WTC11 (cell line): ENCODE measurements around the gene AKAP13. TPM values are rescaled to one million over a fixed set of nuclear protein-coding genes. Genes with fewer than 3 reads are reported as not detected.

ENCODE experiments used
- ATAC-seq: fragments of 200-7000 bp; cut with Tn5 transposase; 2 replicates; pipeline ENCODE4 v1.10.0; 2021; ENCODE audit warnings: mild to moderate bottlenecking, moderate library complexity
- CTCF ChIA-PET: fragments of 300-600 bp; sonication (Branson Sonifier 250); formaldehyde crosslinking; loops from one replicate; lab custom pipeline; 2021; ENCODE audit warnings: antibody characterized with exemption; lab: Charles Lee
- POLR2A ChIA-PET: fragments of 350-600 bp; sonication (Branson Sonifier 250); formaldehyde crosslinking; loops from one replicate; lab custom pipeline; 2021; ENCODE audit warnings: antibody characterized with exemption; lab: Charles Lee
- DNase-seq: peaks from one replicate; pipeline ENCODE4 v3.0.0; 2021; ENCODE audit warnings: low spot score
- H3K27ac Mint-ChIP-seq: 2 replicates; pipeline ENCODE4 v1.8.0; 2021; ENCODE audit warnings: mixed read lengths
- H3K27me3 Mint-ChIP-seq: 2 replicates; pipeline ENCODE4 v1.8.0; 2021; ENCODE audit warnings: low read depth, mild to moderate bottlenecking, moderate library complexity, mixed read lengths
- H3K36me3 Mint-ChIP-seq: 2 replicates; pipeline ENCODE4 v1.8.0; 2021; ENCODE audit warnings: mixed read lengths
- H3K4me1 Mint-ChIP-seq: 2 replicates; pipeline ENCODE4 v1.8.0; 2022; ENCODE audit warnings: mixed read lengths
- H3K4me3 Mint-ChIP-seq: 2 replicates; pipeline ENCODE4 v1.8.0; 2021; ENCODE audit warnings: mild to moderate bottlenecking, moderate library complexity, mixed read lengths
- H3K9me3 Mint-ChIP-seq: 2 replicates; pipeline ENCODE4 v1.8.0; 2021; ENCODE audit warnings: mixed read lengths
- ATF1 ChIP-seq: sonication (generic); formaldehyde crosslinking; IDR thresholded peaks from 2 replicates; pipeline ENCODE4 v1.8.1; 2023; ENCODE audit warnings: mild to moderate bottlenecking, moderate library complexity, missing genetic modification reagents
- E2F4 ChIP-seq: sonication (generic); formaldehyde crosslinking; IDR thresholded peaks from 2 replicates; pipeline ENCODE4 v1.8.1; 2022; ENCODE audit warnings: low read depth, mild to moderate bottlenecking, moderate library complexity, missing genetic modification reagents, borderline replicate concordance
- IRF2 ChIP-seq: sonication (generic); formaldehyde crosslinking; IDR thresholded peaks from 2 replicates; pipeline ENCODE4 v1.8.0; 2022; ENCODE audit warnings: low read depth, missing genetic modification reagents, borderline replicate concordance
- PRDM15 ChIP-seq: sonication (generic); formaldehyde crosslinking; IDR thresholded peaks from 2 replicates; pipeline ENCODE4 v1.8.0; 2022; ENCODE audit warnings: missing genetic modification reagents
- PRRX2 ChIP-seq: fragments of 250-450 bp; sonication (Bioruptor Pico); IDR thresholded peaks from 2 replicates; pipeline ENCODE4 v1.8.0; 2021; ENCODE audit warnings: mild to moderate bottlenecking
- SOX15 ChIP-seq: fragments of 250-450 bp; sonication (Bioruptor Pico); IDR thresholded peaks from 2 replicates; pipeline ENCODE4 v1.9.0; 2021; ENCODE audit warnings: mild to moderate bottlenecking
- total RNA-seq: library from RNA; stranded (reverse); gene quantifications from 3 replicates; pipeline ENCODE4 v1.2.3, GENCODE V29; 2021
- TF ChIP-seq, protein P1 (sequence below): fragments of 250-450 bp; sonication (Bioruptor Pico); IDR thresholded peaks from 2 replicates; pipeline ENCODE4 v1.9.0; 2021; ENCODE audit warnings: moderate library complexity, mild to moderate bottlenecking, inconsistent platforms, borderline replicate concordance
- TF ChIP-seq, protein P2 (sequence below): sonication (generic); formaldehyde crosslinking; IDR thresholded peaks from 2 replicates; pipeline ENCODE4 v1.8.0; 2022; ENCODE audit warnings: mild to moderate bottlenecking, missing genetic modification reagents
- TF ChIP-seq, protein P3 (sequence below): sonication (generic); formaldehyde crosslinking; IDR thresholded peaks from 2 replicates; pipeline ENCODE4 v1.8.0; 2023; ENCODE audit warnings: missing genetic modification reagents, mild to moderate bottlenecking, borderline replicate concordance
- TF ChIP-seq, protein P4 (sequence below): sonication (generic); formaldehyde crosslinking; IDR thresholded peaks from 2 replicates; pipeline ENCODE4 v1.8.1; 2023; ENCODE audit warnings: mild to moderate bottlenecking, missing genetic modification reagents
- TF ChIP-seq, protein P5 (sequence below): sonication (generic); formaldehyde crosslinking; IDR thresholded peaks from 2 replicates; pipeline ENCODE4 v1.8.0; 2022; ENCODE audit warnings: mild to moderate bottlenecking, missing genetic modification reagents
- TF ChIP-seq, protein P6 (sequence below): sonication (generic); formaldehyde crosslinking; IDR thresholded peaks from 2 replicates; pipeline ENCODE4 v1.8.1; 2022; ENCODE audit warnings: low read depth, missing genetic modification reagents, borderline replicate concordance

AKAP13 gene
- total RNA-seq, 1 experiment from 2014 or later, result 50.3 TPM

DNA sequence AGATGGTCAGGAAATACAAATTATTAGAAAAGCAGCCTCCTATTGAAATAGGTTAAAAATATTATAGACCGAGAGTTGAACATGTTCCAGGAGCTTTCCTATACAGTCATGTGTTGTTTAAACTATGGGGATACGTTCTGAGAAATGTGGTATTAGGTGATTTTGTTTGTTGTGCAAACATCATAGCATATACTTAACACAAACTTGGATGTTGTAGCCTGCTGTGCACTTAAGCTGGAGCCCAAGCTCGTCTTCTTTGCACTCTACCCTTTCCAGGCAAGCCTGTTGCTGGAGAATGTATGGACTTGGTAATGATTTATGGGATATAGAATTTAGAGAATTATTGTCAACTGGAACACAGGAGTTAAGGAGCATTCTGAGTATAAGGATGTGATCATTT, 140.2 kb downstream of the AKAP13 start:
- Mint-ChIP-seq H3K9me3 (no peaks in the 10 kb centered on the region; the same call in 1 of the 2 replicates), H3K27me3 (no peaks in the 10 kb centered on the region), H3K4me1 (peaks cover 26% of the 10 kb centered on the region), H3K36me3 (peaks cover 2% of the 10 kb centered on the region; the same call in 1 of the 2 replicates), H3K4me3 (no peak overlapping the region), H3K27ac (no peak overlapping the region)
- CTCF ChIA-PET, result no interaction called here
- no peak for ATAC-seq
- no peak for DNase-seq
- TF ChIP-seq, protein P1, sequence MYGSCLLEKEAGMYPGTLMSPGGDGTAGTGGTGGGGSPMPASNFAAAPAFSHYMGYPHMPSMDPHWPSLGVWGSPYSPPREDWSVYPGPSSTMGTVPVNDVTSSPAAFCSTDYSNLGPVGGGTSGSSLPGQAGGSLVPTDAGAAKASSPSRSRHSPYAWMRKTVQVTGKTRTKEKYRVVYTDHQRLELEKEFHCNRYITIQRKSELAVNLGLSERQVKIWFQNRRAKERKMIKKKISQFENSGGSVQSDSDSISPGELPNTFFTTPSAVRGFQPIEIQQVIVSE, result no peak
- TF ChIP-seq PRDM15 (CRISPR knock-in tag), result no peak
- TF ChIP-seq, protein P2, sequence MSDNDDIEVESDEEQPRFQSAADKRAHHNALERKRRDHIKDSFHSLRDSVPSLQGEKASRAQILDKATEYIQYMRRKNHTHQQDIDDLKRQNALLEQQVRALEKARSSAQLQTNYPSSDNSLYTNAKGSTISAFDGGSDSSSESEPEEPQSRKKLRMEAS, result no peak
- no peak for TF ChIP-seq IRF2 (CRISPR knock-in tag)
- no peak for TF ChIP-seq SOX15
- TF ChIP-seq, protein P3, sequence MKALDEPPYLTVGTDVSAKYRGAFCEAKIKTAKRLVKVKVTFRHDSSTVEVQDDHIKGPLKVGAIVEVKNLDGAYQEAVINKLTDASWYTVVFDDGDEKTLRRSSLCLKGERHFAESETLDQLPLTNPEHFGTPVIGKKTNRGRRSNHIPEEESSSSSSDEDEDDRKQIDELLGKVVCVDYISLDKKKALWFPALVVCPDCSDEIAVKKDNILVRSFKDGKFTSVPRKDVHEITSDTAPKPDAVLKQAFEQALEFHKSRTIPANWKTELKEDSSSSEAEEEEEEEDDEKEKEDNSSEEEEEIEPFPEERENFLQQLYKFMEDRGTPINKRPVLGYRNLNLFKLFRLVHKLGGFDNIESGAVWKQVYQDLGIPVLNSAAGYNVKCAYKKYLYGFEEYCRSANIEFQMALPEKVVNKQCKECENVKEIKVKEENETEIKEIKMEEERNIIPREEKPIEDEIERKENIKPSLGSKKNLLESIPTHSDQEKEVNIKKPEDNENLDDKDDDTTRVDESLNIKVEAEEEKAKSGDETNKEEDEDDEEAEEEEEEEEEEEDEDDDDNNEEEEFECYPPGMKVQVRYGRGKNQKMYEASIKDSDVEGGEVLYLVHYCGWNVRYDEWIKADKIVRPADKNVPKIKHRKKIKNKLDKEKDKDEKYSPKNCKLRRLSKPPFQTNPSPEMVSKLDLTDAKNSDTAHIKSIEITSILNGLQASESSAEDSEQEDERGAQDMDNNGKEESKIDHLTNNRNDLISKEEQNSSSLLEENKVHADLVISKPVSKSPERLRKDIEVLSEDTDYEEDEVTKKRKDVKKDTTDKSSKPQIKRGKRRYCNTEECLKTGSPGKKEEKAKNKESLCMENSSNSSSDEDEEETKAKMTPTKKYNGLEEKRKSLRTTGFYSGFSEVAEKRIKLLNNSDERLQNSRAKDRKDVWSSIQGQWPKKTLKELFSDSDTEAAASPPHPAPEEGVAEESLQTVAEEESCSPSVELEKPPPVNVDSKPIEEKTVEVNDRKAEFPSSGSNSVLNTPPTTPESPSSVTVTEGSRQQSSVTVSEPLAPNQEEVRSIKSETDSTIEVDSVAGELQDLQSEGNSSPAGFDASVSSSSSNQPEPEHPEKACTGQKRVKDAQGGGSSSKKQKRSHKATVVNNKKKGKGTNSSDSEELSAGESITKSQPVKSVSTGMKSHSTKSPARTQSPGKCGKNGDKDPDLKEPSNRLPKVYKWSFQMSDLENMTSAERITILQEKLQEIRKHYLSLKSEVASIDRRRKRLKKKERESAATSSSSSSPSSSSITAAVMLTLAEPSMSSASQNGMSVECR (CRISPR knock-in tag), result no peak
- TF ChIP-seq, protein P4, sequence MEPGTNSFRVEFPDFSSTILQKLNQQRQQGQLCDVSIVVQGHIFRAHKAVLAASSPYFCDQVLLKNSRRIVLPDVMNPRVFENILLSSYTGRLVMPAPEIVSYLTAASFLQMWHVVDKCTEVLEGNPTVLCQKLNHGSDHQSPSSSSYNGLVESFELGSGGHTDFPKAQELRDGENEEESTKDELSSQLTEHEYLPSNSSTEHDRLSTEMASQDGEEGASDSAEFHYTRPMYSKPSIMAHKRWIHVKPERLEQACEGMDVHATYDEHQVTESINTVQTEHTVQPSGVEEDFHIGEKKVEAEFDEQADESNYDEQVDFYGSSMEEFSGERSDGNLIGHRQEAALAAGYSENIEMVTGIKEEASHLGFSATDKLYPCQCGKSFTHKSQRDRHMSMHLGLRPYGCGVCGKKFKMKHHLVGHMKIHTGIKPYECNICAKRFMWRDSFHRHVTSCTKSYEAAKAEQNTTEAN (CRISPR knock-in tag), result no peak
- TF ChIP-seq ATF1, result no peak
- TF ChIP-seq, protein P5, sequence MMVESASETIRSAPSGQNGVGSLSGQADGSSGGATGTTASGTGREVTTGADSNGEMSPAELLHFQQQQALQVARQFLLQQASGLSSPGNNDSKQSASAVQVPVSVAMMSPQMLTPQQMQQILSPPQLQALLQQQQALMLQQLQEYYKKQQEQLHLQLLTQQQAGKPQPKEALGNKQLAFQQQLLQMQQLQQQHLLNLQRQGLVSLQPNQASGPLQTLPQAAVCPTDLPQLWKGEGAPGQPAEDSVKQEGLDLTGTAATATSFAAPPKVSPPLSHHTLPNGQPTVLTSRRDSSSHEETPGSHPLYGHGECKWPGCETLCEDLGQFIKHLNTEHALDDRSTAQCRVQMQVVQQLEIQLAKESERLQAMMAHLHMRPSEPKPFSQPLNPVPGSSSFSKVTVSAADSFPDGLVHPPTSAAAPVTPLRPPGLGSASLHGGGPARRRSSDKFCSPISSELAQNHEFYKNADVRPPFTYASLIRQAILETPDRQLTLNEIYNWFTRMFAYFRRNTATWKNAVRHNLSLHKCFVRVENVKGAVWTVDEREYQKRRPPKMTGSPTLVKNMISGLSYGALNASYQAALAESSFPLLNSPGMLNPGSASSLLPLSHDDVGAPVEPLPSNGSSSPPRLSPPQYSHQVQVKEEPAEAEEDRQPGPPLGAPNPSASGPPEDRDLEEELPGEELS (CRISPR knock-in tag), result no peak
- TF ChIP-seq E2F4 (CRISPR knock-in tag), result no peak
- TF ChIP-seq, protein P6, sequence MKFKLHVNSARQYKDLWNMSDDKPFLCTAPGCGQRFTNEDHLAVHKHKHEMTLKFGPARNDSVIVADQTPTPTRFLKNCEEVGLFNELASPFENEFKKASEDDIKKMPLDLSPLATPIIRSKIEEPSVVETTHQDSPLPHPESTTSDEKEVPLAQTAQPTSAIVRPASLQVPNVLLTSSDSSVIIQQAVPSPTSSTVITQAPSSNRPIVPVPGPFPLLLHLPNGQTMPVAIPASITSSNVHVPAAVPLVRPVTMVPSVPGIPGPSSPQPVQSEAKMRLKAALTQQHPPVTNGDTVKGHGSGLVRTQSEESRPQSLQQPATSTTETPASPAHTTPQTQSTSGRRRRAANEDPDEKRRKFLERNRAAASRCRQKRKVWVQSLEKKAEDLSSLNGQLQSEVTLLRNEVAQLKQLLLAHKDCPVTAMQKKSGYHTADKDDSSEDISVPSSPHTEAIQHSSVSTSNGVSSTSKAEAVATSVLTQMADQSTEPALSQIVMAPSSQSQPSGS (CRISPR knock-in tag), result no peak
- no peak for TF ChIP-seq PRRX2 (CRISPR knock-in tag)
- POLR2A ChIA-PET, result no interaction called here
